ENCODE data around the gene ETS2.

The ETS2 gene

GRCh38 chr21:38858026-38858811 lies 52.5 kb downstream of the ETS2 start:
- no peak for DNase-seq

- DNase-seq = no peak
Observed at GRCh38 chr21:38858812-38859205, 53.1 kb downstream of the ETS2 start.

GRCh38 chr21:38859852-38860251 lies 54.1 kb downstream of the ETS2 start:
- DNase-seq = no peak

- DNase-seq = peak in 3 of 56 donors; percentile 3 to 11 (median 10)
Observed at GRCh38 chr21:38861056-38861455, 55.3 kb downstream of the ETS2 start.

- DNase-seq = no peak
Observed at GRCh38 chr21:38861989-38862683, 56.4 kb downstream of the ETS2 start.

GRCh38 chr21:38863291-38863690 lies 57.6 kb downstream of the ETS2 start:
- DNase-seq = no peak

GRCh38 chr21:38863843-38864363 lies 58.2 kb downstream of the ETS2 start:
- no peak for DNase-seq

GRCh38 chr21:38864964-38865363 lies 59.2 kb downstream of the ETS2 start:
- no peak for DNase-seq

GRCh38 chr21:38869196-38869595 lies 63.5 kb downstream of the ETS2 start:
- no peak for DNase-seq

GRCh38 chr21:38869946-38870345 lies 64.2 kb downstream of the ETS2 start:
- no peak for DNase-seq
